Inflammatory macrophage (primary cell): ENCODE data around the gene RNF40.

Source experiments
- DNase-seq, 2 donors: peaks; one replicate each; pipeline ENCODE4 v3.0.0-alpha.2; 2020 to 2022

RNF40 gene

DNA sequence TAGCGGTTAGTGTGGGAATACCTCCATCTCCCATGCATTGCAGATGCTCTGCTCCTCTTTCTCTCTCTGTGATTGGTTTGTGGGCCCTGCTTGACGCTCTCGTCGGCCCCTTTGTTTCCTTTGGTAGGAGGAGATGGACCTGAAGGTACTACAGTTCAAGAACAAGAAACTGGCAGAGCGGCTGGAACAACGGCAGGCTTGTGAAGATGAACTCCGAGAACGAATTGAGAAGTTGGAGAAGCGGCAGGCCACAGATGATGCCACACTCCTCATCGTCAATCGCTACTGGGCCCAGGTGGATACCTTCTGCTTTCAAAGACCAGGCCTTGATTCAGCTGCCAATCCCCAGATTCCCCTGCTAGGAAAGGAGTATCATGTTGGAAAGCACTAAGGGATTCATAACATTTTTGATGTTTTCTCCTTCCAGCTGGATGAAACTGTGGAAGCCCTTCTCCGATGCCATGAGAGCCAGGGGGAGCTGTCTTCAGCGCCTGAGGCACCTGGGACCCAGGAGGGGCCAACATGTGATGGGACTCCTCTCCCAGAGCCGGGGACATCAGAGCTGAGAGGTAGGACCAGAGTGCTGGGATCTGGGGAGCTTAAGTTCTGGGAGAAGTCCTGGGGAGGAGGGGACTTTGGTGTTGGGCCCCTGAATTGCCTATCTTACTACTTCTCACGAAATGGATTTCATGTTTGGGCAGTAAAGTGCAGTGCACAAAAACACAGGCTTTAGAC, 1.0 kb downstream of the RNF40 start:
- DNase-seq, result no peak

DNA sequence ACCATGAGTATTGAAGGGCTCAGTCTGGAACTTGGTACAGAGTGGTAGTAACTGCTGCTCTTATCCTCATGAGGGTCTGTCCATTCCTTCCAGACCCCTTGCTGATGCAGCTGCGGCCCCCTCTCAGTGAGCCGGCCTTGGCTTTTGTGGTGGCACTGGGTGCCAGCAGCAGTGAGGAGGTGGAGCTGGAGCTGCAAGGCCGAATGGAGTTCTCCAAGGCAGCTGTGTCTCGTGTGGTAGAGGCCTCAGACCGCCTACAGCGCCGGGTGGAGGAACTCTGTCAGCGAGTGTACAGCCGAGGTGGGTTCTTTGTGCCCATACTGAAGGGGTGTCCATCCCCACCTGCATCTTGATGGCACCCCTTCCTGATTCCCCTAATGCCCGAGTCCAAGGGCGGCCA, 2.0 kb downstream of the RNF40 start:
- DNase-seq, result no peak

DNA sequence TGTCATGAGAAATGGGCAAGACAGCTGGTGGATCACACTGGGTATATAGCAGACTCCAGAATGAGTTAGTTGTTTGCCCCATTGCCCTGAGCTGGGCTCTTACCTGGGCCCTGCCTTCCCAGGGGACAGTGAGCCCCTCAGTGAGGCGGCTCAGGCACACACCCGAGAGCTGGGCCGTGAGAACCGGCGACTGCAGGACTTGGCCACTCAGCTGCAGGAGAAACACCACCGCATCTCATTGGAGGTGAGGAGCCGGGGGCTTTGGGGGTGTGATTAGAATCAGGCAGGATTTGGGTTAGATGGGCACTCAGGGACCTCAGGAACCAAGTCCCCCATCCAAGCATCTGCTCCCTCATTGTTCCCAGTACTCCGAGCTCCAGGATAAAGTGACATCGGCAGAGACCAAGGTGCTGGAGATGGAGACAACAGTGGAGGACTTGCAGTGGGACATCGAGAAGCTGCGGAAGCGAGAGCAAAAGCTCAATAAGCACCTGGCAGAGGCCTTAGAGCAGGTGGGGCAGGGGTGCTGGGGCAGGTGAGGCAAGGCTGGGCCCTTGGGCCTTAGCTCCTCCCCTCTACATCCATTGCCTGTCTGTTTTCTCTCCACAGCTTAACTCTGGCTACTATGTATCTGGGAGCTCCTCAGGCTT, 2.8 kb downstream of the RNF40 start:
- DNase-seq, result no peak

DNA sequence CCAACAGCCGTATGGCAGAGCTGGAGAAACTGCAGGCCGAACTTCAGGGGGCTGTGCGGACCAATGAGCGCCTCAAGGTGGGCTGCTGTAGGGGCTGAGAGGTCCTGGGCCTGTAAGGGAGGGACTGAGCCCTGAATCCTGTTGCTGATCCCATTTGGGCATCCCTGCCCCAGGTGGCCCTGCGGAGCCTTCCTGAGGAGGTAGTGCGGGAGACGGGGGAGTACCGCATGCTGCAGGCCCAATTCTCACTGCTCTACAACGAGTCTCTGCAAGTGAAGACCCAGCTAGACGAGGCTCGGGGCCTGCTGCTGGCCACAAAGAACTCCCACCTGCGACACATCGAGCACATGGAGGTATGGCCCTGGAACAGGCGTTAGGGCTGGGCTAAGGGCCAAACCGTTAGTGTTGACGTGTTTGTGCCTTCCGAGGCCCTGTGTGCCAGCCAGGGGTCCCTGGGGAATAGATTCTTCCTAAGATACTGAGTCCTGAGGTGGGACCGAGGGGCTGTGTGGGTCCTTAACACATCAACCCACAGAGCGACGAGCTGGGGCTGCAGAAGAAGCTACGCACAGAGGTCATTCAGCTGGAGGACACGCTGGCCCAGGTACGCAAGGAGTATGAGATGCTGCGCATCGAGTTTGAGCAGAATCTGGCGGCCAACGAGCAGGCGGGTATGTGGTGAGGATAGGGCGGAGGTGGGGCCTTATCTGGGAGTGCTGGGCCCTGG, 4.2 kb downstream of the RNF40 start:
- no peak for DNase-seq

DNA sequence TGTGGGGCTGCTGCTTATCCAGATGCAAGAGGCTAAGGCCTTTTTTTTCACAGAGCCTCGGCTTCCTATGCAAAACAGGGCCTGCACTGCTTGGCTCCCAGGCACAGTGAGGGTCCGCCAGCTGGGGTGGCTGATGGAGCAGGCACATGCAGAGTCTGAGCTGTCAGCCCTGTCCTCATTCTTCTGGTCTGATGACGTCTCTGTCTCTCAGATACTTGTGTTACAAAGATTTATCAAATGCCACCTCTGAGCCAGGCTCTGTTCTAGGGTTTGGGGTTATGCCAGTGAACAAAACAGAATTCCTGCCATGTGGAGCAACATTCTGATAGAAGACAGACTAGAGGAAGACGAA, 4.8 kb downstream of the RNF40 start:
- DNase-seq, result no peak

DNA sequence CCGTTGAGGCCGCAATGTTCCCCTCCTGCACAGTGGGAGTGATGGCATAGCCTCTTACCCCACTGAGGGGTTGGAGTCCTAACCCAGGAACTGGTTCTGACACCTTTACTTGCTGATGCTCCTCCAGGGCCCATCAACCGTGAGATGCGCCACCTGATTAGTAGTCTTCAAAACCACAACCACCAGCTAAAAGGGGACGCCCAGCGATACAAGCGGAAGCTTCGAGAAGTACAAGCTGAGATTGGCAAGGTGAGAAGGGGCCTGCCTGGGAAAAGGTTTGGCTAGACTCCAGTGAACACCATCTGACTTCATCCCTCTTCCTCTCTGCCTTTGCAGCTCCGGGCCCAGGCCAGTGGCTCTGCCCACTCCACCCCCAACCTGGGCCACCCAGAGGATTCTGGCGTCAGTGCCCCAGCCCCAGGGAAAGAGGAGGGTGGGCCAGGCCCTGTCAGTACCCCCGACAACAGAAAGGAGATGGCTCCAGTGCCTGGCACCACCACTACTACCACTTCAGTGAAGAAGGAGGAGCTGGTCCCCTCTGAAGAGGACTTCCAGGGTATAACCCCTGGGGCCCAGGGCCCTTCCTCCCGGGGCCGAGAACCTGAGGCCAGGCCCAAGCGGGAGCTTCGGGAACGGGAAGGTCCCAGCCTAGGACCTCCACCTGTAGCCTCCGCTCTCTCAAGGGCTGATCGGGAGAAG, 5.8 kb downstream of the RNF40 start:
- DNase-seq, result no peak

DNA sequence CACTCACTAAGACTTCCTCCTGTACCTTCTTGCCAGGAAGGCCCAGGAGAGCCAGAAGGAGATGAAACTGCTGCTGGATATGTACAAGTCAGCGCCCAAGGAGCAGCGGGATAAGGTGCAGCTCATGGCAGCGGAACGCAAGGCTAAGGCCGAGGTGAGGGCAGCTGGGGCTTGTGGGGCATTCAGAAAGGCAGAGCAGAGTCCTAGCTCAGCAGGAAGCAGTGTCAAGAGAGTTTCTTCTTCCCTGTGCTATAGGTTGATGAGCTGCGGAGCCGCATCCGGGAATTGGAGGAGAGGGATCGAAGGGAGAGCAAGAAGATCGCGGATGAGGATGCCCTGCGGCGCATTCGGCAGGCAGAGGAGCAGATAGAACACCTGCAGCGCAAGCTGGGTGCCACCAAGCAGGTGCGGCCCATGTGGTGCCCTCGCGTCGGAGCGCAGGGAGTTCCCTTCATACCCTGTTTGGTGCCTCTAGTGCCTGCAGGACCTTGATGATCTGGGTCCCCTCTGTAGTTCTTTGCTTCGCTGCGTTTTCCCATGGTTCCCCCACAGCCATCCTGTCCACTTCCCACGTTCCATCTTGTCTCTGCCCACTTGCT, 6.6 kb downstream of the RNF40 start:
- DNase-seq, result no peak

DNA sequence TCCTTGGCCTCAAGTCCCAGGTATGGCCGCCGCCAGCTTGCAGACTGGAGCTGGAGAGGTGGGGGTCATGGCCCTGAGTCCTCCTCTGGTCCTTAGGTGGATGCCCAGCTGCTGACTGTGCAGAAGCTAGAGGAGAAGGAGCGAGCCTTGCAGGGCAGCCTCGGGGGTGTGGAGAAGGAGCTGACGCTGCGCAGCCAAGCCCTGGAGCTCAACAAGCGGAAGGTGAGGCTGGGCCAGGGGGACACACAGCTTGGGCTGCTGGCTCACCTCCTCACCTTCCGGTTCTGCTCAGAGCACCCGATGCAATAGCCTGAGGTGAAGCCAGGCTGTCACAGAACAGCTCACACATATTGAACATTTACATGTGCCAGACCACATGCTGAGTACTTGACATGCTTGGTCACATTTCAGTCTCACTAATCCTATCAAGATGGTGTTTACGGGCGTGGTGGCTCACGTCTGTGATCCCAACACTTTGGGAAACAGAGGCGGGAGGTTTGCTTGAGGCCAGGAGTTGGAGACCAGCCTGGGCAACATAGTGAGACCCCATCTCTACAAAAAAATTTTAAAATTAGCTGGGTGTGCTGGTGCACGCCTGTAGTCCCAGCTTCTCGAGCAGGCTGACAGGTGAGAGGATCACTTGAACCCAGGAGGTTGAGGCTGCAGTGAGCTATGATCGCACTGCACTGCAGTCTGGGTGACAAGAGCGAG, 7.4 kb downstream of the RNF40 start:
- no peak for DNase-seq

DNA sequence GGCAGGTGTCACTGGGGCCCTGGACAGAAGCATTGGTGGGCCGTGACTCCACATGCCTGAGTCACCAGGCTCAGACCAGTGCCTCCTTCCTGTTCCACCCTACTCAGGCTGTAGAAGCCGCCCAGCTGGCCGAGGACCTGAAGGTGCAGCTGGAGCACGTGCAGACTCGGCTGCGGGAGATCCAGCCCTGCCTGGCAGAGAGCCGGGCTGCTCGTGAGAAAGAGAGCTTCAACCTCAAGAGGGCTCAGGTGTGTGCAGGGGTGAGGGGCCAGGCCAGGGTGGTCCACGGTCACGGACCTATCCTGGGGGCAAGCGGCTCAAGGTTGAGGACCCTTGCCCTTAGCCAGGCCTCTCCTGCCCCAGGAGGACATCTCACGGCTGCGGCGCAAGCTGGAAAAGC, 9.6 kb downstream of the RNF40 start:
- no peak for DNase-seq

DNA sequence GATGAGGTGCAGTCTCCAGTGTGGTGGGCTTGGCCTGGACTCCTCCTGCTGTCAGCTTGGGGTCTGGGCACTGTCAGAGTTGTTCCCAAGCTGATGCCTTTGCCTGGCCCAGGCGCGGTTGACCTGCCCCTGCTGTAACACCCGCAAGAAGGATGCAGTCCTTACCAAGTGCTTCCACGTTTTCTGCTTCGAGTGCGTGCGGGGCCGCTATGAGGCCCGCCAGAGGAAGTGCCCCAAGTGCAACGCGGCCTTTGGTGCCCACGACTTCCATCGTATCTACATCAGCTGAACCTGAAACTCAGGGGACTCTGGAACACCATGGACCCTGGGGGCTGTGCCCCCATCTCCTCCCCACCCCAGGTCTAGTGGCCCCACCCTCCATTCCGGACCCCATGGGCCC, 11.7 kb downstream of the RNF40 start:
- no peak for DNase-seq

DNA sequence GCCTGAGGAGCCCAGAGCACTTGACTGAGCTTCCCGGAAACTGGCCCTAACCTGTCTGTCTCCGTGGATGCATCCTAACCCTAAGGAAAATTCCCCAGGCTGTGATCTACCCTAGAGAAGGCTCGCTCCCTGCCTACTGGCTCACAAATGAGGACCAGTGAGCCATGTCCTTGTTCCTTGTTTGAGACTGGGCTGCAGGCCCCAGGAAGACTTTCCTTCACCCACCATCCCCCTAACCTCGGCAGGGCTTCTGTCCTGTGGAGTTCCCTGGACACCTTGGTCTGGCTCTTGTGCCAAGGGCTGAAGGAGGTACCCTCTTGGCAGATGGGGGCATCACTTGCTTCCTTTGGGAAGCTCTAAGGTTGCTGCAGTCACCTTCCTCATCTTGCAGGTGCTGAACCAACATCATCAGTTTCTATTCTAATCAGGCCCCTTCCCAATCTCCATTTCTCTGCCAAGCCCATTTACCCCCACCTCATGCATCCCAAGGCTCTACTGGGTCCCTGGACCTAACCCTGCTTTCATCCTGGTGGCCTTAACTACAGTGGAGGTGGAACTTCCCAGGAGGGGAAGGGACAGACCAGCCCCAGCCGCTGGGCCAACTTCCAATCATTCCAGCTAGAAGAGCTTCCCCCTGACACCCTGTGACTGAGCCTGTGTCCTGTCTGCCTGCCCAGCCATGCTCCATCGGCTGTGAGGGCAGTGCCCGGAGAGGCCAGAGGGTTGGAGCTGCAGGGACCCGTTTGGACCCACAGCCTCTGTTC, 12.4 kb downstream of the RNF40 start:
- no peak for DNase-seq

DNA sequence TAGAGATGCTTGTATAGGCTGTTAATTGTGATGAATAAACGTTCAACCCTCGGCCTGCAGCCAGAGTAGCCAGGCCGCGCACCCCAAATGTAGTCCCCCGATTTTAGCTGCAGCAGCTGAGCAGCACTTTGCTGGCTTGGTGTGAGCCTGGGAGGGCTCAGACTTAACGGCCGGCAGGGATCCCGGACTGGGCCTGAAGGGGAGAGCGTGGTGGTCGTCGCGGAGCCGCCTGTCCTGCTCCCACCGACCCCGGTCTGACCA, 12.9 kb downstream of the RNF40 start:
- DNase-seq, result no peak

DNA sequence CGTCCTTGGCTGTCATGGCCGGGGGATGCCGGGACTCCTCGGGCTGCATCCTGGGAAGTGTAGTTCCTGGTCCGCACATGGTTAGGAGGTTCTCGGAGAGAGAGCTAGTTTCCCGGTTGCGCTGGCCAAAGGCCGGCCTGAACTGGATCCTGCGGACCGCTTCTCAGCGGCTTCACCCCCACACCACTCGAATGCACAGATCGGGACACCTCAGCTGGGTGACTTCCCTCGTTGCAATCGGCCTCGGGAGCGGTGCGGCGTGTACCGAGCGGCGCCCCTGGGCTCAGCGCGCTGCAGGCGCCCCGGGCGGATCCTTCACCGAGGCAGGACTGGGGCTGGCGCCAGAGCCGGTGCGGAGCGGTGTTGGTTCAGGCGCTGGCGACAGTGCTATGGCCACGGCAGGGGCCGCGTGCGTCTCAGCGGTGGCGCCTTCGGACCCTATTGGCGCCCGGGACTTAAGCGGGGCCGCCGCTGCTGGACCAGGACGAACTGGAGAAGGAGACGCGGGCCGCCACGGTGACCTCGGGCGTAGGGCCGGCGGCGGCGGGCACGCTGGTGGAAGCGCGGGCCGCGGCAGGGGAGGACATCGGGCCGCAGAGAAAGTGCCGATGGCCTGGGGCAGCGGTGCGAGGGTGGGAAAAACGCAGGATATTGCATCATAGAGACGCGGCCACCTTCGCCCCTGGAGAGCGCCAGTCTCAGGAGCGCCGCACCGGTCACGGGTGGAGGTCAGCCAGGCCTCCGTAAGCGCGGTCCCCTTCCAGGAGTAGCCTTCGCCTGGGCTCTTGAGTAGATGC, 13.5 kb downstream of the RNF40 start:
- DNase-seq, result peak; percentile 72 to 82

DNA sequence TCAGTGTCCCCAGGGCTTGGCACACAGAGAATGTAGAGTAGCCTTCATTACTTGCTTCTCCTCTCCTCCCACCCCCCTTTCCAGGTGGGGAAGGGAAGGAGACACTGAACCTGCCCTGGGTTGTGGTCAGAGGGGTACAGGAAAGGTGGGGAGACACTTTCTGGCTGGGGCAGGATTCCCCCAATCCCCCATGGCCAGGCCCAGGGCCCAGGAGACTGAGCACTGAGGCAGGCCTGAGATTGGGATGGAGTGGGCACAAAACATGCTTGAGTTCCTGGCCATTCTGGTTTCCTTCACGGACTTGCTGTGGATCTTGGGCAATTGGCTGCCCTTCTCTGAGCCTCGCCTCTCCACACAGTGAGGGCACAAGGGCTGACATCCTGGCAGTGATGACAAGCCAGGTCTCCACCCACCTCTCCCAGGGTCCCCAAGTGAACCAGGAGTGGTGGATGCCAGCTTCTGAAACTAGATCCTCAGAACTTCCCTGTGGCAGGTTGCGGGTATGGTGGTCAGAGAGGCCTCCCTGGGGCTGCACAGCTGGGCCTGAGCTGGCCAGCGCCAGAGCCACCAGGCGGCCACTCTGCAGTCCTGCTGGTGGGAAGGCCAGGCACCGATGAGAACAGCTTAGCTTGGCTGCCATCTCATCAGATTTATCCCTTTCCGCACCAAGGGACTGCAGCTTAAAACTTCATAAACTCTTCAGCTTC, 15.6 kb downstream of the RNF40 start:
- DNase-seq, result no peak

DNA sequence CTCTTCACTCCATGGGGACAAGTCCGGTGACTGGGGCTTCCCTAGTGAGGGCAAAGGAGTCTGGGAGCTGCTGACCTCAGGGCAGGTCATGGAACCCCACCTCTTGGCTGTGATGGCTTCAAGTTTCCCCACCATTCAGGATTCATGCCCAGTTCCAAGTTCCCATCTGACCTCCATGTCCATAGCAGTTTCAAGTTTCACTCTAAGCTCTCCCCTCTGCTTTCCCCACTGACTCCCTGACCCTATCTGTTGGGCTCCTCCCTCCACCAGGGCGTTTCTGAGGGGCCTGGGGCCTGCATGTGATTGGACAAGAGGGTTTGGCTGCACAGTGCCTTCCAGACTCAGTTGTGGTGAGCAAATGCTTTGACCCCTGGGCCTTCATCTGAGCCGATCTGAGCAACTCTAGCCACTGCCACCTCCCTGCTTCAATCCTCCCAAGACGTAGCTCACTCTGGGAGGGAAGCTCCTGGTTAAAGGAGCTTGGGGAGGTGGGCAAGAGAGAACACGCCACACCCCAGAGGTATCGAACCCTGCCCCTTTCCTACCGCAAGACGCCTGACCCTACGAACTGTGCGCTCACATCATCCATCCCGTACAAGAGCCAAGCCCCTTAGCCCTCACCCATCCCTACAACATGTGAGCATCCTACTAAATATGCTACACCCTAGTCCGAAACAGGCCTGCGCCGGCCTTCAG, 16.6 kb downstream of the RNF40 start:
- no peak for DNase-seq

DNA sequence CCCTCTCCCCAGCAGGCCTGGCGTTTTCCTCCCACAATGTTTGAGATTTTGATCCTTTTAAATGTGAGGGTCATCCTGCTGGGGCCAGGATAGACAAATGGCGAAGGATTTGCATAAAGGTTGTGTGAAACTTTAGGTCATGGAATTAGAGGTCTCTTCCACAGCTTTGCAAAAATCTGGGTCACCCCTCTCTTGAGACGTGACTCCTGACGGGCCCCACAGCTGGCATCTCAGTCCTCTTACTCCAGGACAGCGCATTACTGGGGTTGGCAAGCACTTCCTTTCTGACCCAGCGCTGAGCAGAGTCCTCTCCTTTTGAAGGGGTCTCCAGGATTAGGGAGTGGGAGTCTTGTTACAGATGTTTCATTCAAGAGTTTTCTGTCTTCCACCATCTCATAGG, 17.5 kb downstream of the RNF40 start:
- DNase-seq, result no peak

DNA sequence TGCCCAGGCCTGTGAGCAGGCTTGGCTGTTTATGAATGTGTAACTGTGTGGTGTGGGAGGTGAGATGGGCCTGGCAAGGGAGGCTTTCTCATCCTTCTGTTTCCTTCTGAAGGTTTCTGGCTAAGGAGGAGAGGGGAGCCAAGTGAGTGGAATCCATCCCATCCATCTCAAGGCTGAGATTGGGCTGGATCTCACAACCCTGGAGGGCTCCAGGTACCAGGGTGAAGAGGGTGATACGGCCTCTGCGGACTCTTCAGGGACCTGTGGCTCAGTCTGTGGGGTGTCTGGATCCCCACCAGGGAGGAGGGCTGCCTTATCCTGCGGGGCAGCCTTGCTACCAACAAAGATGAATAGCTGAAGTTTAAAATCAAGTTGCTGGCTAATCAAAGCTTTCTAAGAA, 17.9 kb downstream of the RNF40 start:
- DNase-seq, result no peak

DNA sequence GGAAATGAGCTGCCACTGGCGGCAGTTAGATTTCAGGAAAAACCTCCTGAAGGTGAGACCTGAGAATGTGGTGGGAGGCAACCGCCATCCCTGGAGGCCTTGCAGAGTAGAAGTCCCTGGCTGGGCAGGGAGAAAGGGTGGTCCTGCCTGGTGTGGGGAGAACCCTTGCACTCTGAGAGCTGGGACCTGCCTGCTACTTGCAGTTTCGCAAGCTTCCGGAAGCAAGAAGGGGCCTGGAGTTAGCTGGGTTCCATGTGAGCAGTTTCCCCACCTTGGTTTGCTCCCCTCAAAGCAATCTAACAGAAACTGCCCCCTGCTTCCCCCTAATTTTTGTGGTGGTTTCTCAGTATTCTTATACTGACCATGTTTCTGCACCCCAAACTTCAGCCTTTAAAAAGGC, 18.4 kb downstream of the RNF40 start:
- DNase-seq, result no peak

DNA sequence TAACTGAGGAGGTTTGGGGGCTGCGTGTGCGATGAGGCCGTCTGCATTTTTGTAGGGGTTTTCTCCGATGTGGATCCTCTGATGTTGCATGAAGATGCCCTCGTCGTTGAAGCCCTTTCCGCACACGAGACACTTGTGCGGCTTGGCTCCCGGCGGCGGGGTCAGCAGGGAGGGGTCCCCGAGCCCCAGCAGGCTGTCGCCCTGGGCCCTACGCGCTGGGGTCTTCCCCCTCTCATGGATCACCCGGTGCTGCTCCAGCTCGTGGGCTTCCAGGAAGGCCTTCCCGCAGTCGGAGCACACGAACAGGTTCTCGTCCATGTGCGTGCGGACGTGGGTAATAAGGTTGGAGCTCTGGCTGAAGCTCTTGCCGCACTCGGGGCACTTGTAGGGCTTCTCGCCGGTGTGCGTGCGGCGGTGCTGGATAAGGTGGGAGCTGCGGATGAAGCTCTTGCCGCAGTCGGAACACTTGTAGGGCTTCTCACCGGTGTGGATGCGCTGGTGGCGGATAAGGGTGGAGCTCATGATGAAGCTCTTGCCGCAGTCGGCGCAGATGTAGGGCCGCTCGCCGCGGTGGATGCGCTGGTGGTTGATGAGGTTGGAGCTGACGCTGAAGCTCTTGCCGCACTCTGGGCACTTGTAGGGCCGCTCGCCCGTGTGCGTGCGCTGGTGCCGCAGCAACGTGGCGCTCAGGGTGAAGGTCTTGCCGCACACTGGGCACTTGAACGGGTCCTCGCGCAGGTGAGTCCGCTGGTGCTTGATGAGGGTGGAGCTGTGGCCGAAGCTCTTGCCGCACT, 20.6 kb downstream of the RNF40 start:
- DNase-seq, result no peak
